ENCODE results near the gene NNT. TPM values are rescaled to one million over a fixed set of nuclear protein-coding genes. Genes with fewer than 3 reads are reported as not detected.

The NNT gene
- total RNA-seq, 1 donor from 2014 or later = 120 TPM

DNA sequence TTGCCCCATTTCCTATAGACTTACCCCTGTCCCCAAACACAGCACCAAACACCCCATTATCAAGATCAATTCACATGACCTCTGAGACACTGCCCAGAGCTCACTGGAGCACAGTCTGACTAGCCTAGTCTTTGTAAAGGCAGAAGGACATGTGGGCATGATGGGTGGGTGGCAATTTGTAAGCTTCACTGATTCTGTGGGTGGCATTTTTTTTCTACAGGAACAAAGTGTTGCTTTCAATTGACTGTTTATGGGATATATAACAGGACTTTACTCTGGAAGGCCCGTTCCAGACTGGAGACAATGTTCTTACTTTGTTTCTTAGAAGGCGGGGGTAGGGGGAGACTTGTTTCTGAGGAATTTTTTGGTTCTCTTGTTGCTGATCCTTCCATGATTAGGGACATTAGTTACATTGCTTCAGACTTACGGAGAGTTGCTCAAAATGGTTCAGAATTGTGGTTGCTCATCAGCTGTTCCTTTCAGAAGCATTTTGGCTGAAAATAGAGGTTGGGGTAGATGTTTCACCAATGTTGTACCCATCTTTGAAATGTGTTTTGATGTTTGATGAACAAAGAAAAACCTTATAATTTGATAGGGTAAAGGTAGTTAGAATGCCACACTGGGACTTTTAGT lies 20.2 kb downstream of the NNT start:
- TF ChIP-seq, protein P1, sequence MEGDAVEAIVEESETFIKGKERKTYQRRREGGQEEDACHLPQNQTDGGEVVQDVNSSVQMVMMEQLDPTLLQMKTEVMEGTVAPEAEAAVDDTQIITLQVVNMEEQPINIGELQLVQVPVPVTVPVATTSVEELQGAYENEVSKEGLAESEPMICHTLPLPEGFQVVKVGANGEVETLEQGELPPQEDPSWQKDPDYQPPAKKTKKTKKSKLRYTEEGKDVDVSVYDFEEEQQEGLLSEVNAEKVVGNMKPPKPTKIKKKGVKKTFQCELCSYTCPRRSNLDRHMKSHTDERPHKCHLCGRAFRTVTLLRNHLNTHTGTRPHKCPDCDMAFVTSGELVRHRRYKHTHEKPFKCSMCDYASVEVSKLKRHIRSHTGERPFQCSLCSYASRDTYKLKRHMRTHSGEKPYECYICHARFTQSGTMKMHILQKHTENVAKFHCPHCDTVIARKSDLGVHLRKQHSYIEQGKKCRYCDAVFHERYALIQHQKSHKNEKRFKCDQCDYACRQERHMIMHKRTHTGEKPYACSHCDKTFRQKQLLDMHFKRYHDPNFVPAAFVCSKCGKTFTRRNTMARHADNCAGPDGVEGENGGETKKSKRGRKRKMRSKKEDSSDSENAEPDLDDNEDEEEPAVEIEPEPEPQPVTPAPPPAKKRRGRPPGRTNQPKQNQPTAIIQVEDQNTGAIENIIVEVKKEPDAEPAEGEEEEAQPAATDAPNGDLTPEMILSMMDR (IDR thresholded peaks at IDR 0.05) = no peak
- H3K27ac Mint-ChIP-seq (ENCODE audit: unreplicated experiment) = no peak overlapping the region
- peaks cover 11% of the 10 kb centered on the region for H3K4me1 Mint-ChIP-seq (ENCODE audit: low read depth)

DNA sequence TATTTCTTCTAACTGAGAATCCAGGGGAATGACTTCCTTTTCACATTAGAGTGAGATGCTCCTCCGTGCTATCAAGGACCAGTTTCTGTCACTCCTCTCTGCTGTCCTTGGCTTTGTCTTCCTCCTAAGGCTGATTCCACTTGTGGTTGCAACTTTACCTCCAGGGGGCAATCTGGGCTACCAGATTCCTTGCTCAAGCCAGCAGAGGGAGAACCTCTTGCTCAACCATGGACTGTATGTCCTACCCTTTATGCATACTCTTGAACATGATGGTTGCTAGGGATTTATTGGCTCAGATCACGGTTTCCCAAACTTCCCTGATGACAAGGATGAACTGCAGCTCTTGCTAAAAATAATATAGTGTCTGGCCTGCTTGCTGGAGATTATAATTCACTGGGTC lies 24.0 kb downstream of the NNT start:
- H3K36me3 Mint-ChIP-seq (ENCODE audit: low read depth) = peaks cover 11% of the 10 kb centered on the region
- no peaks in the 10 kb centered on the region for H3K9me3 Mint-ChIP-seq (ENCODE audit: low read depth)
- no peak overlapping the region for H3K4me3 Mint-ChIP-seq (ENCODE audit: unreplicated experiment)
- H3K4me1 Mint-ChIP-seq (ENCODE audit: low read depth) = peaks cover 3% of the 10 kb centered on the region
- TF ChIP-seq, protein P1 (IDR thresholded peaks at IDR 0.05) = peak; percentile 76
- no peak for DNase-seq (ENCODE audit: low spot score)
- H3K27ac Mint-ChIP-seq (ENCODE audit: unreplicated experiment) = no peak overlapping the region
- no peaks in the 10 kb centered on the region for H3K27me3 Mint-ChIP-seq (ENCODE audit: low read depth)

More for the DNA sequence above, 20.2 kb downstream of the NNT start:
- no peaks in the 10 kb centered on the region for H3K9me3 Mint-ChIP-seq (ENCODE audit: low read depth)
- H3K4me3 Mint-ChIP-seq (ENCODE audit: unreplicated experiment) = no peak overlapping the region
- H3K36me3 Mint-ChIP-seq (ENCODE audit: low read depth) = peaks cover 22% of the 10 kb centered on the region
- H3K27me3 Mint-ChIP-seq (ENCODE audit: low read depth) = no peaks in the 10 kb centered on the region
- no peak for DNase-seq (ENCODE audit: low spot score)

DNA sequence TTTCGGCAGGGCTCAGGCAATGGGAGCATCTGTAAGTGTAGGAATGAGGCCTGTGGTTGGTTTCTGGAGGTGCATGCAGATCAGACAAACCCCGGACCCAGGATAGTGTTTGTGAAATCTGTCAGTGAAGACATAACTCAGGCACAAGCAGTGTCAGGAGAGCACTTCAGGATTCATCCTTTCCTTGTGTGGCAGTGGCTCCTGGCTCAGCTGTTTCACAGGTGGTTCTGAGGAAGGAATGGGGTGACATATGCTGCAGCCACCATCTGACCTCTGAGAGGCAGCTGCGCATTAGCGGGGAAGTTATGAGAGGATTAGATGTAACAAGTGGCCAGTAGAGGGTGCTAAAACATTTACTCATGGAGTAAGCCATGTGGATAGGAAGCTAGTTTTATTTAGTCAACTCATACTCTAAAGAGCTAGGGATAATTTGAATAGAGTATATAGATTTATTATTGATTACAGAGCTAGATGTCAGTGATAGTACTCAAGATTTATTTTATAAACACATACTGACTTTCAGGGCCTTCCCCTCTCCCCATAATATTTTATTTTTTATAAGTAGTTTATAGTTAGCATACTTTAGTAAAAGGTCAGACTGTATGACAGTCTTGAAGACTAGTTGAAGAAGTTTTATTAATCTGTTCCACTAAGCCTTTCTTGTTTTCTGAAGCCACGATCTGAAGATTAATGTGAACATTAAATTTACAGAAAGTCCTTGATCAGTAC lies 28.4 kb downstream of the NNT start:
- Mint-ChIP-seq H3K4me1 (ENCODE audit: low read depth) (peaks cover 24% of the 10 kb centered on the region), H3K4me3 (ENCODE audit: unreplicated experiment) (no peak overlapping the region), H3K27me3 (ENCODE audit: low read depth) (no peaks in the 10 kb centered on the region), H3K27ac (ENCODE audit: unreplicated experiment) (no peak overlapping the region), H3K9me3 (ENCODE audit: low read depth) (no peaks in the 10 kb centered on the region), H3K36me3 (ENCODE audit: low read depth) (peaks cover 8% of the 10 kb centered on the region)
- TF ChIP-seq, protein P1 (IDR thresholded peaks at IDR 0.05) = peak; percentile 89
- DNase-seq (ENCODE audit: low spot score) = no peak

DNA sequence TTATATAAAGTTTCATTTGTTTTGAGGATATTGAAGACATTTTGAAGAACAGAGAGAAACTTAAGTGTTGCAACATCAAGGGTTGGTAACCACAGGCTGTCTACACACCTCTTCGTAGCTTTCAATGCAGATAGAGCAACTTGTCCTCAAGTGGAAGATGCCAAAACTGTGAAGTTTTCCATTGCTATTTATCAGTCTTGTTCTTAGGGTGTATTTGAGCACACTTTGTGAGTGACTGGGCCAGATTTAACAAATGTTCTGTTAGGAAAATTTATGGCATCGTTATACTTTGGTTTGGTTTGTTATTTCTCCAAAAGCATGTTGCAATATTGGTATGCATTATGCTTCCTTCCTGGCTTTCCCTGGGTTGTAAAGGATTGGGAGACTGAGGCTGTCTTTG lies 31.6 kb downstream of the NNT start:
- Mint-ChIP-seq H3K27me3 (ENCODE audit: low read depth) (no peaks in the 10 kb centered on the region), H3K9me3 (ENCODE audit: low read depth) (no peaks in the 10 kb centered on the region), H3K36me3 (ENCODE audit: low read depth) (peaks cover 2% of the 10 kb centered on the region), H3K4me3 (ENCODE audit: unreplicated experiment) (no peak overlapping the region), H3K27ac (ENCODE audit: unreplicated experiment) (no peak overlapping the region), H3K4me1 (ENCODE audit: low read depth) (peaks cover 46% of the 10 kb centered on the region)
- TF ChIP-seq, protein P1 (IDR thresholded peaks at IDR 0.05) = no peak
- DNase-seq (ENCODE audit: low spot score) = no peak

DNA sequence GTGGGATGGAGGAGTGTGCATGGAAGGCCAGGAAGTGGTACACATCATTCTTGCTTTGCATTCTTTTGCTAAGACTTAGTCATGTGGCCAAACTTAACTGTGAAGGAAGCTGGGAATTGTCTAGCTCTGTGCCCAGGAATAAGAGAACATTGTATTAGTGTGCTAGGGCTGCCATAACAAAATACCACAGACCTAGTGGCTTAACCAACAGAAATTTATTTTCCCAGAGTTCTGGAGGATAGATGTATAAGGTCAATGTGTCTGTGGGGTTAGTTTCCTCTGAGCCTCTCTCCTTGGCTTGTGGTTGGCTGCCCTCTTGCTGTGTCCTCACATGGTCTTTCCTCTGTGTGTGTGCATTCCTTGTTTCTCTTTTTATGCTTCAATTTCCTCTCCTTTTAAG lies 32.4 kb downstream of the NNT start:
- H3K27ac Mint-ChIP-seq (ENCODE audit: unreplicated experiment) = peak overlapping the region; percentile 38
- H3K4me1 Mint-ChIP-seq (ENCODE audit: low read depth) = peaks cover 53% of the 10 kb centered on the region

More for the DNA sequence above, 32.4 kb downstream of the NNT start:
- no peak for DNase-seq (ENCODE audit: low spot score)
- Mint-ChIP-seq H3K36me3 (ENCODE audit: low read depth) (peaks cover 2% of the 10 kb centered on the region), H3K4me3 (ENCODE audit: unreplicated experiment) (no peak overlapping the region), H3K9me3 (ENCODE audit: low read depth) (no peaks in the 10 kb centered on the region), H3K27me3 (ENCODE audit: low read depth) (no peaks in the 10 kb centered on the region)
- TF ChIP-seq, protein P1 (IDR thresholded peaks at IDR 0.05) = no peak

All from chondrocyte (in vitro differentiated cells).